ENCODE results near the gene CBX7. TPM values are rescaled to one million over a fixed set of nuclear protein-coding genes. Genes with fewer than 3 reads are reported as not detected.
A peak's percentile ranks its signal among the peaks of the same experiment; 100 is the strongest.

Gene CBX7
- total RNA-seq, 2 donors from 2014 or later, result 50.2 to 55.8 TPM

- intact Hi-C loops (cut with DNase I), result no loop called here
- peak; percentile 79 for DNase-seq (ENCODE audit: low spot score)
Measured at GRCh38 chr22:39149915-39150847, 2.3 kb downstream of the CBX7 start.

DNA sequence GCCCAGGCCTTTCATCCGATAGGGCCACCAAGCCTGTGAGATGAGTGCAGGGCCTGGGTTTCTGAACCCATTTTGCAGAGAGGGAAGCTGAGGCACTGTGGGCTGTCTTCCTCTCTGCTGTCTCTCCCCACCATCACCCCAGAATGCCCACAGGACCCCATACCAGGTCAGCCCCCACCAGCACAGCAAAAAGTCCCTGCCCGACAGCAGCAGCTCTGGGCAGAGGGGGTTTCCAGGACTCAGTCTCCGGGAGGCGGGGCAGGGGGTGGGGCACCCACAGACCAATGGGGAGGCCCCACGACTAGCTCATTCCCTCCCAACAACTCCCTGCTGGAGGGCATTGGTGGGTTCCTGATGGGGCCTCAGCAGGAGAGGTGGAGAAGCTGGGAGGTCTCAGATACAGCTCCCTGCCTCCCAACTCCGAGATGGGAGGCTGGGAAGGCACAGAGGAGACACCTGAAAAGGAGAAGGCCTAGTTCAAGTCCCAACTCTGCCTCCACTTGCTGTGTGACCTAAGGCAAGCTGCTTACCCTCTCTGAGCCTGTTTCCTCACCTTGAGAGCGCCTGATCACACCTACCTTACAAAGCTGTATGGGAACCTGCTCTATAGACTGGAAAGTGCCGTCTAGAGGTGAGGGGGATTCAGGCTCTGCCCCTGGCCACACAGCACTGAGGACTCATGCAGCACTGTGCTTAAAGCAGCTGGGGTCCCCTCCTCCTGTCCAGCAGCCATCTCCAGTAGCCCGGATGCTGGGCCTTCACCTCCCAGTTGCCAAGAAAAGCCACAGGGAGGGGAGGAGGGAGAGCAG lies 3.5 kb downstream of the CBX7 start:
- intact Hi-C loops (cut with DNase I), result no loop called here
- DNase-seq (ENCODE audit: low spot score), result no peak

GRCh38 chr22:39148026-39148726 lies 4.3 kb downstream of the CBX7 start:
- intact Hi-C loops (cut with DNase I), result no loop called here
- DNase-seq (ENCODE audit: low spot score), result no peak

DNA sequence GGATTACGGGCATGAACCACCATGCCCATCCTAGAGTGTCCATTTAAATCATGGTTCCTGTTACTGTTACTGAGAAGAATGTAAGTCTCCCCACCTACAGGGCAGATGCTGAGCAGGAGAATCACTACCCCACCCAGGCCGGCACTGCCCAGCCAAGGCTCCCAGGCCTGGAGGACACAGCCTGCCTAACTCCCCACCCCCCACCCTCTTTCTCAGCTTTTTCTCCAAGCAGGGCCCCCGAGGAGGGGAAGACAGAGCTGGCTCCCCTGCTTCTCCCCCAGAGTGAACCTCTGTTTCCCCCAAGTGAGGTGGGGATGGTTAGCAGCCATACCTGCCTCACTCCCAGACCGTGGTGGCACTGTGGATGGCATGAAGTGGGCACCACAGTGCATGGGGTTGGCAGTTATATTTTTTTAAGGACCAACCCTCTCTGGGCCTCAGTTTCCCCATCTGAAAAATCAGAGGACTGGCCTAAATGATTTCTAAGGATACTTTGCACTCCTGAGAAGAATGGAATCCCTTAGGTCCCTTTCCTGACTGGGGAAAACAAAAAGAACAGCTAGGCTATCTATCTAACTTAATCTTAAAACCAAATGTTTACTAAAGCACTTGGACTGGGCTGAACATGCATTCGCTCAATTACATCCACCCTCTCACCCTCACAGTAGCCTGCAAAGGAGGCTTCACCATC lies 5.0 kb downstream of the CBX7 start:
- intact Hi-C loops (cut with DNase I), result no loop called here
- peak; percentile 57 for DNase-seq (ENCODE audit: low spot score)

- intact Hi-C loops (cut with DNase I), result no loop called here
- DNase-seq (ENCODE audit: low spot score), result peak; percentile 76
Measured at GRCh38 chr22:39146256-39147101, 6.0 kb downstream of the CBX7 start.

DNA sequence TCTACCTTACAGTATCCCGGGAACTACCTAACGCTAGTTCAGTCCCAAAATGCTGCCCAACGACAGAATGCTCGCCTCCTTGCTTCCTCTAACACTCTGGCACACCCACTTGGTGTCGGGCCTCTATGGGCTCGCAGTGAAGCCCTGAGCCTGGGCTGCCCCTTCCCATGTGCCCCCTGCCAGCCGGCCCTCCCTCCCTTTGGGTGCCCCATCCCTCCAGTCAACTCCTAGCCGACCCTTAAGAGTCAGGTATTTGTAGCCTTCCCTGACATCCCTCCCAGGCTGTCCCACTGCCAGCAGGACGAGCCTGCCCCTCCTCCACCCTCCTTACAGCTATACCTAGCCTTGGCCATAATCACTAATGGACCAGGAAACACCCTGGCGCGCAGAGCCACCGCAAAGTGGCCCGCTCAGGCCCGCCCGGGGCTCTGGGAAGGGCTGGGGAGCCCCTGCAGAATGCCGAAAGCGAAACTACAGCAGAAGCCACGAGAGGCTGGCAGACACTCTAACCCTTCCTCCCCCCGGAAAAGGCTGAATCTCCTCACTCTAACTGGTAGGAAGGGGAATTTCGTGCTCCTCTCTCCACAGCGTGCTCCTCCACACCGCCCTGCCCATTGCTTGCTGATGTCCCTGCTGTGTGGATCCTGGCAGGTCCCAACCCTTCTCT lies 8.2 kb downstream of the CBX7 start:
- peak; percentile 82 for DNase-seq (ENCODE audit: low spot score)
- intact Hi-C loops (cut with DNase I), result no loop called here

DNA sequence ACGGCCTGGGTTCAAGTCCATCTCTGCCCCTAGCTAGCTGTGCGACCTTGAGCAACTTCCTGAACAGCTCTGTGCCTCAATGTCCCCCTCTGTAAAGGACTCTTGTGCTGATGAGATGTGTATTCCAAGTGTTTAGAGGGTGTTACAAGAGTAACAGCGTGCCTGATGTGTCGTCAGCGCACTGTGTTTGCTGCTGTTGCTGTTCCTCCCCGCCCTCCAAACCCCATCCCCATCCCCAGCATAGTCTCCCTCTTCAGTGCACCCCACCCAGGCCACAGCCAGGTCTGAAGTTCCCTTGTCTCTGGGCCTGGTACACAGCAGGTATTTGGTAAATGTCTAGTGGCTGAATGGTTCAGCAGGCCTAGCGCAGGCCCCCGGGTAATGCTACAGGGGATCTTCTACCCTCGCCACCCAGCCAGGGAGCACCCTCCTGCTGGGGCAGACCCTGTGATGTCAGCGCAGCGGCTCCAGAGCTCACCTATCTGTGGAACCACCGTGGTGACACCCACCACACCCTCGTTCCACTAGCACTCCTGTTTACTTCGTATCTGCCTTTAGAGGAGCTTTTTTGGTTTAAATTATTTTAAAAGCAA lies 10.3 kb downstream of the CBX7 start:
- peak; percentile 60 for DNase-seq (ENCODE audit: low spot score)
- intact Hi-C loops (cut with DNase I), result no loop called here

- peak; percentile 57 for DNase-seq (ENCODE audit: low spot score)
- intact Hi-C loops (cut with DNase I), result loop anchor here in 1 of 2 donors (10.0 kb wide), 1 partner anchor 275 kb away; no protein-coding TSS in a partner anchor
Measured at GRCh38 chr22:39139933-39140332, 12.5 kb downstream of the CBX7 start.

DNA sequence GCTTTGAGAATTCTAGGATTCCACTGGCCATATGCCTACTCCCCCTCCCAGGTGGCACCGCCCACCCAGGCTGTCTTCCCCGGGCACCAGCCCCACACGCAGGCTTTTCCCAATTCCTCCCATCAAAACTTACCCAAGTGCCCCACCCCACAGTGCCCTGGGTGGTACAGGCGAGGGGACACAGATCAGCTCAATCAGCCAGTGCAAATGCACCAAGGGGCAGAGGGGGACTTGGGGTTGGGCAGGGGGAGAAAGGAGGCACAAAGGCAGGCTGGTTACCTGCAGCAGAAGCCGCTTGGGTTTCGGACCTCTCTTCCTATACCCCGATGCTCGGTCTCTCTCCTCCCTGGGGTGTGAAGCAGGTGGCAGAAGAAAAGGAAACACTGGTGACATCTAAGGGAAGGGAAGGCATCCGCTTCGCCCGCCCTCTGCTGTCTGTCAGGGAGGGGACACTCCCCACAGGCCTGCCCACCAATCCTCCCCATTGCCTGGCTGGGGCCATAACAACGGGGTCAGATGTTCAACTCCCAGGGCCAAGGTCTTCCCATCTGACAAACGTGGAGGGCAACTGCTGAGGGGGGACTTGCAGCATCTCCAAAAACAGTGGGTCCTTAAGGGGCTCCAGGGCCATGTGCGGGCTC lies 14.0 kb downstream of the CBX7 start:
- intact Hi-C loops (cut with DNase I), result loop anchor here in 1 of 2 donors (10.0 kb wide), 1 partner anchor 274 kb away; no protein-coding TSS in a partner anchor
- peak; percentile 68 for DNase-seq (ENCODE audit: low spot score)

- DNase-seq (ENCODE audit: low spot score), result peak; percentile 75
- intact Hi-C loops (cut with DNase I), result loop anchor here in 1 of 2 donors (10.0 kb wide), 1 partner anchor 272 kb away; no protein-coding TSS in a partner anchor
Measured at GRCh38 chr22:39136317-39136716, 16.2 kb downstream of the CBX7 start.

DNA sequence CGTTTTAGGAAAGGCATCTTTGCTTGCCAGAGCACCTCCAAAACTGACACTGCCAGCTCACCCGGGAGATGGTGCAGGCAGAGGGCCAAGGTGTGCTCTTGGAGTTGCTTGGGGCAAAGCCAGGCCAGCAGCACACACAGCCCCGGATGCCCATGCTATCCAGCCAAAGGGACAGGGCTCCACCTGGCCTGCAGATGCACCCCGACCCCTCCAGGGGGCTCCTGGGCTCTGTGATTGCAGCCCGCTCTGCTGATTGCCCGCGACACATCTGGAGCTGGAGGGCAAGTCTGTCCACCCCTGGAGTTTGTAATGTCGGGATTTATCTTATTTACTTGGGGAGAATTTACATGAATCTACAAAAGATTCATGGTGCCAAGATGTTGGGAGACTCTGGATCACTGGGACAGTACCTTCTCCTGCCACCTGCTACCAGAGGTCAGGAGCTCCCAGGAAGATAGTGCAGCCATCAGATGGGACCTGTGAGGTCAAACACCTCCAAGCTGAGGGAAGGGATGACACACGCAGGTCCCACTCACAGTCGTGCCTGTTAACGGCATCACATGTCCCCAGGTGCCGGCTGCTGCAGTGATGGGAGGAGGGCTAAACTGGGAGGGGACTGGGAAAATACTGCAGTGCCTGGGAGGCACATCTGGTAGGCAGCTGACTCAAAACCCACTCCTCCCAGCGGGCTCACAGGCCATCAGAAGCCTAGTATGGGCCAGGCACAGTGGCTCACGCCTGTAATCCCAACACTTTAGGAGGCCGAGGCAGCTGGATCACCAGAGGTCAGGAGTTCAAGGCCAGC lies 17.2 kb downstream of the CBX7 start:
- peak; percentile 80 for DNase-seq (ENCODE audit: low spot score)
- intact Hi-C loops (cut with DNase I), result loop anchor here in 1 of 2 donors (10.0 kb wide), 1 partner anchor 270 kb away; no protein-coding TSS in a partner anchor

GRCh38 chr22:39134366-39135091 lies 18.0 kb downstream of the CBX7 start:
- intact Hi-C loops (cut with DNase I), result loop anchor here in 1 of 2 donors (10.0 kb wide), 1 partner anchor 270 kb away; no protein-coding TSS in a partner anchor

GRCh38 chr22:39133871-39134270 lies 18.6 kb downstream of the CBX7 start:
- DNase-seq (ENCODE audit: low spot score), result peak; percentile 72
- intact Hi-C loops (cut with DNase I), result loop anchor here in 1 of 2 donors (10.0 kb wide), 1 partner anchor 269 kb away; no protein-coding TSS in a partner anchor

More at GRCh38 chr22:39134366-39135091, 18.0 kb downstream of the CBX7 start:
- peak; percentile 70 for DNase-seq (ENCODE audit: low spot score)

GRCh38 chr22:39132871-39133524 lies 19.5 kb downstream of the CBX7 start:
- DNase-seq (ENCODE audit: low spot score), result peak; percentile 78
- intact Hi-C loops (cut with DNase I), result loop anchor here in 1 of 2 donors (10.0 kb wide), 1 partner anchor 268 kb away; no protein-coding TSS in a partner anchor

Data from posterior vena cava (tissue), 2 donors.